Stomach (tissue), 9 donors: ENCODE results near the gene ITPKB. TPM values are rescaled to one million over a fixed set of nuclear protein-coding genes. Genes with fewer than 3 reads are reported as not detected.

Source experiments
- DNase-seq, 2 donors: peaks; one replicate each; pipeline versions ENCODE4 v3.0.0 to v3.0.0-alpha.2; 2013 to 2019
- H3K27ac ChIP-seq, 5 donors: fragments of 200-600 bp in 4 of 5; sonication (generic) in 4 of 5; one replicate each; pipeline ENCODE4 v1.5.1; 2013 to 2019; ENCODE audit warnings: mild to moderate bottlenecking in 1 of 5, moderate library complexity in 1 of 5
- H3K27me3 ChIP-seq, 3 donors: fragments of 200-600 bp; sonication (generic); one replicate each; pipeline ENCODE4 v1.5.1; 2017 to 2019; ENCODE audit warnings: mixed run types in 1 of 3
- H3K36me3 ChIP-seq, 4 donors: fragments of 200-600 bp; sonication (generic); 1 replicate in 3 of 4; 2 replicates in 1 of 4; pipeline ENCODE4 v1.5.1; 2016 to 2019
- H3K4me1 ChIP-seq, 4 donors: fragments of 200-600 bp; sonication (generic); one replicate each; pipeline ENCODE4 v1.5.1; 2016 to 2019
- H3K4me3 ChIP-seq, 4 donors: fragments of 200-600 bp; sonication (generic) in 3 of 4; one replicate each; pipeline ENCODE4 v1.5.1; 2016 to 2019; ENCODE audit warnings: mild to moderate bottlenecking in 1 of 4
- H3K9me3 ChIP-seq, 4 donors: fragments of 200-600 bp; sonication (generic); one replicate each; pipeline ENCODE4 v1.5.1; 2016 to 2019
- EP300 ChIP-seq: sonication (generic); formaldehyde crosslinking; IDR thresholded peaks from one replicate; pipeline ENCODE4 v1.6.1; 2017; ENCODE audit warnings: antibody characterized with exemption
- POLR2A ChIP-seq, 4 donors: fragments of 450-650 bp; IDR thresholded peaks; one replicate each; pipeline ENCODE4 v1.6.1; 2016; ENCODE audit warnings: antibody characterized with exemption in 4 of 4, control low read depth in 2 of 4, mild to moderate bottlenecking in 1 of 4, moderate library complexity in 1 of 4
- POLR2AphosphoS5 ChIP-seq, 3 donors: sonication (generic); formaldehyde crosslinking; IDR thresholded peaks; one replicate each; pipeline ENCODE4 v1.6.1; 2016; ENCODE audit warnings: antibody characterized with exemption in 3 of 3
- WGBS, 5 donors: extraction: QIAGEN DNeasy Blood & Tissue Kit in 3 of 5; methylation state at CpG; one replicate each; pipeline versions ENCODE4 v1.1.5 to v1.1.7; 2013 to 2018; 5-methylcytosine and 5-hydroxymethylcytosine counted together
- intact Hi-C: fragments of 100-400 bp; cut with DNase I; formaldehyde crosslinking; loops from one replicate; pipeline ENCODE4 v1.15.1; 2023; ENCODE audit warnings: low total_unique reads
- polyA plus RNA-seq, 3 donors: library from polyadenylated mRNA; stranded (reverse); fragments of 200-250 nt; gene quantifications; one replicate each; pipeline ENCODE4 v1.2.3, GENCODE V29; 2013
- total RNA-seq, 5 donors: library from RNA; depleted of rRNA; stranded (reverse); fragments of >200 nt; gene quantifications; one replicate each; pipeline versions ENCODE4 v1.1.0 to v1.2.3, GENCODE V29; 2014 to 2016
- TF ChIP-seq, protein P1 (sequence below), 7 experiments: fragments of 450-650 bp in 4 of 7; fragments of 200-600 bp in 3 of 7; sonication (generic) in 3 of 7; IDR thresholded peaks; one replicate each; pipeline ENCODE4 v1.5.1; 2016 to 2019; ENCODE audit warnings: antibody characterized with exemption in 7 of 7, control low read depth in 2 of 7, mild to moderate bottlenecking in 1 of 7
- donor health status: healthy with polysubstance abuse.
- donor health status: Bipolar disorder and iron deficiency.
- donor health status: healthy.

Gene ITPKB
- total and polyA plus RNA-seq, 8 donors: 3.8 to 38.8 (median 19.1) TPM

DNA sequence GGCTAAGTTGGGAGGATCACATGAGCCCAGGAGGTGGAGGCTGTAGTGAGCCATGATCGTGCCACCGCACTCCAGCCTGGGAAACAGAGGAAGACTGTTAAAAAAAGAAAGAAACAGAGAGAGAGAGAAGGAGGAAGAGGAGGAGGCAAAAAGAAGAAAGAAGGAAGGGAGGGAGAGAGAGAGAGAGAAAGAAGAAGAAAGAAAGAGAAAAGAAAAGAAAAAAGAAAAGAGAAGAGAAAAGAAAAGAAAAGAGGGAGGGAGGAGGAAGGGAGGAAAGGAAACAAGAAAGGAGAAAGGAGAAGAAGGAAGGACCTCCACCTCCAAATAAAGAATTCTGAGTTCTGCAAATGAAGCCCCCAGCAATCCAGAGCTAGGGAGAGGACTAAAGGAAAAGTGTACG is 108.5 kb downstream of the ITPKB start:
- WGBS, 5 donors: 93 to 96% (median 96%) methylated on average over 3 of the region's 3 CpGs
- peaks cover 34 to 78% (median 51%) of the 10 kb centered on the region in 4 donors for H3K4me1 ChIP-seq
- TF ChIP-seq EP300 (no peak), POLR2AphosphoS5 (IDR thresholded peaks at IDR 0.05) (no peak), POLR2A (IDR thresholded peaks at IDR 0.05) (no peak)
- TF ChIP-seq, protein P1, sequence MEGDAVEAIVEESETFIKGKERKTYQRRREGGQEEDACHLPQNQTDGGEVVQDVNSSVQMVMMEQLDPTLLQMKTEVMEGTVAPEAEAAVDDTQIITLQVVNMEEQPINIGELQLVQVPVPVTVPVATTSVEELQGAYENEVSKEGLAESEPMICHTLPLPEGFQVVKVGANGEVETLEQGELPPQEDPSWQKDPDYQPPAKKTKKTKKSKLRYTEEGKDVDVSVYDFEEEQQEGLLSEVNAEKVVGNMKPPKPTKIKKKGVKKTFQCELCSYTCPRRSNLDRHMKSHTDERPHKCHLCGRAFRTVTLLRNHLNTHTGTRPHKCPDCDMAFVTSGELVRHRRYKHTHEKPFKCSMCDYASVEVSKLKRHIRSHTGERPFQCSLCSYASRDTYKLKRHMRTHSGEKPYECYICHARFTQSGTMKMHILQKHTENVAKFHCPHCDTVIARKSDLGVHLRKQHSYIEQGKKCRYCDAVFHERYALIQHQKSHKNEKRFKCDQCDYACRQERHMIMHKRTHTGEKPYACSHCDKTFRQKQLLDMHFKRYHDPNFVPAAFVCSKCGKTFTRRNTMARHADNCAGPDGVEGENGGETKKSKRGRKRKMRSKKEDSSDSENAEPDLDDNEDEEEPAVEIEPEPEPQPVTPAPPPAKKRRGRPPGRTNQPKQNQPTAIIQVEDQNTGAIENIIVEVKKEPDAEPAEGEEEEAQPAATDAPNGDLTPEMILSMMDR (IDR thresholded peaks at IDR 0.05): no peak

DNA sequence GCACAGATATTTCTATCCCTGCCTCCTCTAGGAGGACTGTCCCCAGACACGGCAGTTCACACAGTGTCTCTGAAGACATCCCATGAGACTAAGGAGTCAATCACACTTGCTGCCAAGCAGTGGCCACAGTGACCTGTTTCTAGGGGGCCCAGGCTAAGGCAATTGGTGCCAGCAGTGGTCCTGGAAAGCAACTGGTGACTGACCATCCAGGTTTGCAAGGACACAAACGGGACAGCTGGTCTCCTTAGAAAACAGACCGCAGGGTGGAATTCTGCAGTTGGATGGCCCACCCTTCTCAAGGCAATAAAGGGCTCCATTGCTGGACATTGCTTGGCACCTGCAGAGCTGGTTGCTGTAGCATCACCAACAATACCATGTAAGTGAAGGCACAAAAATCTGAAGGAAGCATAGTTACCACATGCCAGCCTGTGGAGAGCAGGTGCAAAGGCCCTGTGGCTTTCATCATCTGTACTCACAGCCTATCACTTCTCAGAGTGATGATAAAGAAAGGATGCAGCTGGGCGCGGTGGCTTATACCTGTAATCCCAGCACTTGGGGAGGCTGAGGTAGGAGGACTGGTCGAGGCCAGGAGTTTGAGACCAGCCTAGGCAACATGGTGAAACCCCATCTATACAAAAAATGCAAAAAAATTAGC is 109.1 kb downstream of the ITPKB start:
- Histone ChIP-seq H3K27me3 (no peaks in the 10 kb centered on the region), H3K36me3 (peaks cover 0 to 12% (median 8%) of the 10 kb centered on the region in 4 donors), H3K9me3 (no peaks in the 10 kb centered on the region), H3K4me3 (no peak overlapping the region), H3K4me1 (peaks cover 30 to 73% (median 46%) of the 10 kb centered on the region in 4 donors), H3K27ac (peak overlapping the region in 1 of 5 donors; percentile 85)
- 92 to 100% (median 96%) methylated on average over 5 to 6 of the region's 6 CpGs for WGBS, 5 donors
- TF ChIP-seq POLR2A (IDR thresholded peaks at IDR 0.05) (no peak), EP300 (no peak), POLR2AphosphoS5 (IDR thresholded peaks at IDR 0.05) (no peak)
- TF ChIP-seq, protein P1 (IDR thresholded peaks at IDR 0.05): no peak
- intact Hi-C loops: loop anchor here (5.0 kb wide), 1 partner anchor 197 kb away; no protein-coding TSS in a partner anchor
- DNase-seq: no peak

More for the DNA sequence above, 108.5 kb downstream of the ITPKB start:
- Histone ChIP-seq H3K27ac (peak overlapping the region in 3 of 5 donors; percentile 4 to 85 (median 49)), H3K4me3 (no peak overlapping the region), H3K27me3 (no peaks in the 10 kb centered on the region), H3K9me3 (no peaks in the 10 kb centered on the region), H3K36me3 (peaks cover 0 to 16% (median 8%) of the 10 kb centered on the region in 4 donors)
- intact Hi-C loops: loop anchor here (5.0 kb wide), 1 partner anchor 197 kb away; no protein-coding TSS in a partner anchor
- no peak for DNase-seq

GRCh38 chr1:226629210-226629895 is 109.7 kb downstream of the ITPKB start:
- intact Hi-C loops: no loop called here
- 88 to 91% (median 89%) methylated on average over 16 to 18 of the region's 18 CpGs for WGBS, 5 donors
- DNase-seq: no peak
- Histone ChIP-seq H3K9me3 (no peaks in the 10 kb centered on the region), H3K36me3 (peaks cover 0 to 7% (median 3%) of the 10 kb centered on the region in 4 donors), H3K4me1 (peaks cover 24 to 66% (median 40%) of the 10 kb centered on the region in 4 donors), H3K27ac (peak overlapping the region in 3 of 5 donors; percentile 4 to 85 (median 42)), H3K4me3 (no peak overlapping the region), H3K27me3 (no peaks in the 10 kb centered on the region)
- TF ChIP-seq EP300: no peak
- TF ChIP-seq POLR2A (IDR thresholded peaks at IDR 0.05): no peak
- TF ChIP-seq, protein P1 (IDR thresholded peaks at IDR 0.05): no peak
- TF ChIP-seq POLR2AphosphoS5 (IDR thresholded peaks at IDR 0.05): no peak

DNA sequence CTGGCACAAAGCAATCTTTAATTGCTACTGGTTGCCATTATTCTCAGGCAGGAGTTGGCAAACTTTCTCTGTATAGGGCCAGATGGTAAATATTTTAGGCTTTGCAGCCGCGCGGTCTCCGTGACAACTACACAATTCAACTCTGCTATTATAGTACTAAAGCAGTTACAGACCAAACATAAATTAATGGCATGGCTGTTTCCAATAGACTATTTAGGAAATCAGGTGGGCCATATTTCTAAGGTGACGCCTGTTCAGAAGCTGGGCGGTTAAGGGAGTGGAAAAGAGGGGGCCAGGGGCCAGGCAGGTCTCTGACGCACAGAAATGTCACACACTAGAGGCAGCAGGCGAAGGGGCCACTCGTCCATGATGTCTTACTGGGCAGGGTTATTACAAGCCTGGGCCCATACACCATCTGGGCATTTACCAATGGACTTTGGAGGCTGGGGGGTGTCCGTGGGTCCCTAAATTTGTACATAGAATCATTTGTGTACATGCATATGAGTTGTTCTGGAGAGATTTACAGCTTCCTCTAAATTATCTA is 110.4 kb downstream of the ITPKB start:
- WGBS, 5 donors: 43 to 59% (median 53%) methylated on average over 10 of the region's 10 CpGs
- Histone ChIP-seq H3K9me3 (no peaks in the 10 kb centered on the region), H3K27me3 (no peaks in the 10 kb centered on the region), H3K4me1 (peaks cover 18 to 59% (median 33%) of the 10 kb centered on the region in 4 donors), H3K4me3 (no peak overlapping the region), H3K27ac (peak overlapping the region in 4 of 5 donors; percentile 4 to 85 (median 39)), H3K36me3 (peaks cover 0 to 7% (median 3%) of the 10 kb centered on the region in 4 donors)
- intact Hi-C loops: no loop called here
- peak; percentile 39 to 66 for DNase-seq
- TF ChIP-seq POLR2A (IDR thresholded peaks at IDR 0.05) (no peak), EP300 (no peak), POLR2AphosphoS5 (IDR thresholded peaks at IDR 0.05) (no peak)
- TF ChIP-seq, protein P1 (IDR thresholded peaks at IDR 0.05): no peak
